Lung microvascular endothelial cell (primary cell): ENCODE results near the gene MBTPS1. TPM values are rescaled to one million over a fixed set of nuclear protein-coding genes. Genes with fewer than 3 reads are reported as not detected.

ENCODE experiments used
- DNase-seq, 2 donors: peaks; one replicate each; pipeline versions ENCODE4 v3.0.0 to v3.0.0-alpha.2; 2010; ENCODE audit warnings: low read depth in 2 of 2
- total RNA-seq: library from RNA; depleted of rRNA; stranded (reverse); fragments of >200 nt; gene quantifications from 2 replicates; pipeline ENCODE4 v1.2.1, GENCODE V29; 2014

MBTPS1 gene
- total RNA-seq, 1 donor from 2014 or later, result 106 TPM

DNA sequence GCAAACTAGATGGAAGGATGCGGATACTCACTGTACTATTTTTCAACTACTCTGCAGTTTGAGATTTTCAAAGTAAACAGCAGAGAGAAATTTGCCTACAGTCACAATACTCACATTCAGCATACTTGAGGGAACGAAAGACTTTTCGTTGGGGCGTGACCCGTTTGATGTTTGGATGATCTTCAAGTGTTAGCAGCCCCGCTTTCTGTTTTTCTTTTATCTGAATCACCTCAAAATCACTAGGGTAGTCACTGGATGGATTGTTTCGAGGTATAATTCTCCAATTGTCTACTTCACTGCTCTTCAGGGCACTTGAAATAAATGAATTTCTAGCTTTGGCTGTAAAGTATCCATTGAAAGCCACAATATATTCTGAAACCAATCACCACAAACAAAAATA lies 17.8 kb downstream of the MBTPS1 start:
- DNase-seq, result no peak

DNA sequence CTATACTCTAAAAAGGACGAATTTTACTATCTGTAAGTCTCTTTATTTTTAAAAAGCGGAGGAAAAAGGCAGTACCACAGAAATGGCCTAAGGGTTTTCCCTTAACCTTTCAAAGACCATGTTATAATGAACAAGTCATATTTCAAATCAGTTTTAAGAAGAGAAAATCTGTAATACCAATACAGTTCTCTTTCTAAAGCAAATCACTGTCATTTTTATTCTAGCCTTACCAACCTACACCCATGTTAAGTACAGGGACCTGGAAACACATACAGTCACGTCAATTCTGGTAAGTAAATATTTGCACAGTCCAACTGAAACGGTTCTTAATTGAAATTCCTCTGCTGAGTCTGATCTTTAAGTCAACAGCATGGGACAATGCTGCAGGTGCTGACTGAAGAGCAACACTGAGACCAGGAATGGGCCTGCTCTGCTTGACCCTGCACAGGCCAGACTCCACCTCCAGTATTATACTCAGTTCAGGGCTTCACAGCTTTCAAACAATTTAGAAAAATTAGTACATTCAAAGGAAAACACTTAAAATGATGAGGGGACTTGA lies 20.2 kb downstream of the MBTPS1 start:
- DNase-seq, result no peak

DNA sequence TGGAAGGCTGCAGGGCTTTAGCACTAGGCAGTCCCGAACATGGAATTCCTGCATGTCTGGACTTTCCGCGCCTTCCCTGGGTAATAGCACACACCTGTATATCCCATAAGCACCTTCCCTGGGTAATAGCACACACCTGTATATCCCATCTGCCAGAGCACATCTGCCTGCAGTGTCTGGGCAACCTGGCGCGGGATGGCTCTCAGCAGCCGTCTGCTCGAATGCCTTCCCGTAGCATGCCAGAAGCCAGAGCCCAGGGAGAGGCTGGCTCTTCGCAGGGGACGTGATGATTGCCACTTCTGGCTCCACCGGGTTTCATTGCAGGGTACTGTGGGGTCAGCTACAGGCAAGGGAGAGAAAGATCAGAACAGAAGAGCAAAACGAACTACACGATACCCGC lies 21.3 kb downstream of the MBTPS1 start:
- DNase-seq, result no peak

DNA sequence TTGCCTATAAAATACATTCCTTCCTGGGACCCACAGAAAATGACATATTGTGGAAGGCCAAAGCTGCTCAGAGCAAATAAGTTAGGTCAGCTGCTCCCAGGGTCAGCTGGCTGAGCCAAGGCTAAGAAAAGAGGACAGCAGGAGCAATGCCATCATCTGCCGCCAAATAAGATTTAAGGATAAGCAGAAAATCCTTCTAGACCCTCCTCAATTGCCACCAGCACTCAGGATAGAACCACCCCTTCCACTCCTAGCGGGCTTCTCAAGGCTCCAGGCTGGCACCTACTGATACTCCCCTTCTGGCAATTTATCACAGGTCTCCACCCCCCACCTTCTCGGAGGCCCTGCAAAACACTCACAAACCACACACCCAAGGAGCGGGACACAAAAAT lies 22.9 kb downstream of the MBTPS1 start:
- no peak for DNase-seq

DNA sequence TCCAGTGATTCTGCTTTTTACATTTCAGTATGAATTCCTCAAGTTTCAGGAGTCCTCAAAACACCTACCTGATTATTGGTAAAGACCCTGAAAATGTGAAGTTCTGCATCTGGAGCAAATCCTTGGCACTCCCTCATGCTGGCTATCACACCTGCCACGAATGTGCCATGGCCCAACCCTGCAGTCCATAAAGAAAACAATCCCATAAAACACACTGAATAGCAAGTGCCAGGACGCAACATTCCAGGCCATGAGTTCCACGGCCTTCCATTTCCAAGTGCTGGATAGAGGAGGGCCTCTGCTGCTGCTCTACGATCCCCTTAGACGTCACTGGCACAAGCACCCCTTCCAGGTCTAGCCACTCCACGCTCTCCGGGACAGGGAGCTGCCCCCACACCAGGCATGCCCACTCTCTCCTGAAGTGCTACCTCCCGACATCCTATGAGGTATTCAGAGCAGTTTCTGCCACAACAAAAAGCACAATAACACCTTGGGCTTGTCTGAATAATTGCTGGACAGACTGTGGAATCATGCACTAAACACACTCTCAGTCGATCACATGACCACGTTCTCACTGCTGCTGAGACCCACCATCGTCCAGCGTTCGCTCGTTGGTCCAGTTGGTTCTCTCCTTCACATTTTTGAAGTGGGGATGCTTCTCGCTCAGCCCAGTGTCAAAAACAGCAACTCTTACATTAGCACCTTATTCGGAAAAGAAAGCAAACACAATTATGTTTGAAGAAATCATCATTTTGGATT lies 23.4 kb downstream of the MBTPS1 start:
- no peak for DNase-seq

DNA sequence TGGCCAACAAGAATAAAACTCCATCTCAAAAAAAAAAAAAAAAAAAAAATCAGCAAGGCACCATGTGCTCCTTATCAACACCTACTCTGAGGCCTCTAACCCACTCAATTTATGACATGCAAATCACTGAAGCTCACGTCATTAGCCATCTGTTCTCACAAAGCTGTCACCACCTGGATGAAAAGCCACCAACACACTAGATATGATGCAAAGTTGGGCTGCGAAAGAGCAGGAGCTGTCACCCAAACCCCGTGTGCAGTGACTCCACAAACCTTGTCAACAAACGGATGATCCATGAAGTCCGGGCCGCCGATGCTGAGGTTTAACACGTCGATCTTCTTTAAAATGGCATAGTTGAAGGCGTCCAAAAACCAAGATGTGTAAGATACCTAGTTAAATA lies 25.3 kb downstream of the MBTPS1 start:
- DNase-seq, result no peak

DNA sequence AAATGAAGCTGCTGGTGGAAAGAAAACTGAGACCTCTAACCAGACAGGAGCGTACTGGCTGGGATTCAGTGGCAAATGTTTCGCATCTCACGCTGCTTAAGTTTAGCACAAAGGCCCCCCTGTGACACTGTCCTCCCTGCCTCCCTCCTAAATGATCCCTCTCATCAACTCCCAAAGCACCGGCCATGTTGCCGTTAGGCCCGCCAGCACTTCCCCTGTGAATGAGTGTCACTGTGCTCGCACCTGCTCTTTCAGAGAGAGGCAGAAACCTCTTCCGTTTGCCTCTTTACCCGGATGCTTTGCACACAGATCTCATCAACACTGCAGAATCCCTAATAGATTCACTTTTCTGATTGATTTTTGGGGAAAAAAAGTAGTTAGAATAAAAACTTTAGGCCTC lies 26.5 kb downstream of the MBTPS1 start:
- no peak for DNase-seq

DNA sequence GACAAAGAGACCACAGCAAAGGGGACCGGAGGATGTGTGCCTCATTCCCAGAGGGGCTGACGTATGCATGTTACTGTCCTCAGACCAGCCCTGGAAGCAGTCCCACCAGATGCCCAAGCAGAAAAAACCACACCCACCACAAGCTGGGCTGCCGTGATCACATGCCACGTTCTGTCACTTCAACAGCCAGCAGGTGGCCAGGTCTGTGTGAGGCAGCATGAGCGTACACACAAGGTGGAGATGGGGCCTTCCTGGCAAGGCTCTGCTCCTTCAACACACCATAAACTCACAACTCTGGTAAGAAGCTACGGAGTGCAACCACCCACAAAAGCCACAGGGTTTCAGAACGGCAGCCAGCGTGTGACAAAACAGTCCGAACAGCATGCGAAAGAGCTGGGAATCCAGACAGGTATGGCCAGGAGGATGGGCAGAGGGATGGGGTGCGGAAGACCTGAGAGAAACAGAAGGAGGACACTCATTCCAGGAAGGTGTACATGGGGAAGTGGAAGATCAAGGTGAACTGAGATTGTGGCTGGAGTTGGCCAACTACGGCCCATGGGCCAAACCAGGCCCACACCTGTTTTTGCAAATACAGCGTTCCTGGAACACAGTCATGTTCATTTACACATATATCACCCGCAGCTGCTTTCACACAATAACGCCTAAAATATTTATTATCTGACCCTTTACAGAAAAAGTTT lies 27.9 kb downstream of the MBTPS1 start:
- DNase-seq, result no peak

DNA sequence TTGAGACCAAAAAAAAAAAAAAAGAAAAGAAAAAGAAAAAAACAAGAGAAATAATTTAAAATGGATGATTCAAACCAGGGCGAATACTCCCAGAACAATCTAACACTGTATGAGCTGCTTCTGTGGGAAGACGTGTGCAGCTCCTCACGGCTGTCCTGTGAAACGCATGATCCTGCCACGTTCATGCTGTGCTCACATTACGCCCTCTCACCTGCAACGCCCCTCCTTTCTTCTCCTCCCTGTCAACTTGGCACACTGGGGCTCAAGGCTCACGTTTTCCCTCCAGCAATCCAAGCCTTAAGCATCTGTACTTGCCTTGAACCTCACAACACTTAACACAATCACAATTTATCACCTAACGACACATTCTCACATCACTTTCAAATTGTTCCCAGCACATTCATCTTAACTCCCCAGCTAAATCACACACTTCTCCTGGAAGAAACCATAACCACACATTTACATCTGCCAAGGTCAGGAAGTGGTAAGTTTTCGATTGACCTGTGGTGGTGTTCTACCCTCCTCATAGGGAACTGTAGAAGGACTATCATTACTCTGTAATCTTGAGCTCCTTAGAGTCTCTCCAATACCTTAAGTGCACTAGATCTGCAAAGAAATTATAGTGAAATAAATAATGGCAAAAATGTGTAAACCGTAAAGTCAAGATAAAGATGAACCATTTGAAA lies 29.1 kb downstream of the MBTPS1 start:
- no peak for DNase-seq

DNA sequence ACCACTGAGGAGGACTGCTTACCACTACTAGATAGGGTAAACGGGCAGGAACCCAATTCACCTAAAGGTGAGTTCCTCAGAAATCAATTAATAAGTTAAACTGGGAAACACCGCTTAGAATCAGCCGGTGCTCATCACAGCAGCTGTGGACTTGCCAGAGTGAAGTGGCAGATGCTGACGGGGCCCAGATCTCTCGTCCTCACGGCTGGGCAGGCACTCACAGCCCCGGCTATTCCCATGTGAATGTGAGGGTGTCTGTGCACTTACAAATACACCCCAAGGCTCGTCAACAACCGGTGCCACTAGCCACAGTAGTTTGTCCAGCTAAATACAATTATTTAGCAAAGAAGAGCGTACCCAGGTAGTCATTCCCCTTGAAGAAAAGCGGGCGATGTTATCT lies 29.7 kb downstream of the MBTPS1 start:
- DNase-seq, result no peak

DNA sequence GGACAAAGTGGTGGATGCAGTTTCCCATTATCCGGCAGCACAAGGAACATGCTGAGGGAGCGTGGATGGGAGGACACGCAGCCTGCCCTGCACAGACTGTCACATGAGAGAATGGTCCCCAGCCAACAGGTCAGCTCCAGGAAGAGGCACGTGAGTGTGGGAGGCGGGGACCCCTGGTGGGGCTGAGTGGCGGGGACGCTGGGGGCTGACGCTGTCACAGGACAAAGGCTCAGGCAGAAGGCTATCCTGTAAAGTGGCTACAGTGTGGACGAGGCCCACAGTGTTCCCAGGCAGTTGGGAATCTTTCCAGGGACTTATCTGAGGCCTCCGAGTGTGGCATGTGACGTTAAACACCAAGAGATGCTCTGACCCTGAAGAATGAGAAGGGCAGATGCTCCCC lies 30.4 kb downstream of the MBTPS1 start:
- DNase-seq, result no peak

DNA sequence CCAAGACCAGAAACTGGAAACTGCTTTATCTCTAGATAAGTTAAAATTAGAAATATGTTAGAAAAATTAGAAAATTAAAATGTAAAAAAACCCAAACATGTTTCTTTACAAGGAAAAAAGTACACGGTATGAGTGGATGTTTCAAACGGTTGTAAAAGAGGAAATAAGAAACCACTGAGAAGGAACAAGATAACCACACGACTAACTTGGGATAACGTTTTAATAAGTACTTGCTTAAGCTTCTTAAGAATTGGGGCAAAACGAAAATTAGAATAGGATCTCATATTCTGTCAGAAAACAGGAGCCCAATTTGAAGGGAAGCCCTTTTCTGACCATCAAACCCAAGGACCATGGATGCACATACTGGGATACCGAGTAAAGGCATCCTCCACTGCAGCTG lies 31.0 kb downstream of the MBTPS1 start:
- no peak for DNase-seq

DNA sequence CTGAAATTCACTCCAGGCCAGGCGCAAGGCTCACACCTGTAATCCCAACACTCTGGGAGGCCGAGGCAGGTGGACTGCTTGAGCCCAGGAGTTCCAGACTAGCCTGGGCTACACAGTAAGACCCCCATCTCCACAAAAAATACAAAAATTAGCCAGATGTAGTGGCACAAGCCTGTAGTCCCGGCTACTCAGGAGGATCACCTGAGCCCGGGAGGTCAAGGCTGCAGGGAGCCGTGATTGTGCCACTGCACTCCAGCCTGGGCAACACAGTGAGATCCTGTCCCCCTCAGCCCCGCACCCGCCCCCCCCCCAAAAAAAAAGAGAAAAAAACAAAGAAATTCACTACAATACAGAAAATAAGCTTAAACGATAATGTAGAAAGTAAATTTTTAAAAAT lies 31.5 kb downstream of the MBTPS1 start:
- DNase-seq, result no peak

DNA sequence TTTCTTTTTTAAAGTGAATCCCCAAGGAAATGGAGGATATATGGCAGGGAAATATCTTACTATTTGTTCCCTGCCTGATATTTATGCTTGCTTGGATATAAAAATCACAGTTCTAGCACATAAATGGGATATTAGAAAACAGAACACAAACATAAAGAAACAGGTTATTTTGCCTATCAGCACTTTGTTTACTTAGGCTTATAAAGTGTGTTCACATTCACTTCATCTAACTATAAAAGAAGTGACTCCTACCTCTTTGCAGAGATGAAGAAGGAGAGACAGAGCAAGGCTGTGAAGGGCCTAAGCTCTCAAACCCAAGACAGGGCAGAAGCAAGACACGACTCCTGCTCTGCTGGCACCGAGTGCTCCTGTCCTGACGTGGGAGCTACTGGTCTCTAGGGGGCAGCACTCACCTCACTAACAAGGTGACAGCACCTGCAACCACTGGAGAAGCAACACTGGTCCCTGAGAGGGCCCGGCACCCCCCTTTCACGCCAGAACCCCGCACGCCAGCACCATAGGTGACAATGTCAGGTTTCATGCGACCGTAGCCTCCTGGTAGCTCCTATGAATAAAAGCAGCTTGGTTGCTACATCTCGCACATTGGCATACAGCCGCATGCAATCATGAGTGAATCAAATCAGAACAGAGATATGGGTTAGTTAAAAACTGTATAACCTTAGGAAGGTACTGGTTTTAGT lies 32.0 kb downstream of the MBTPS1 start:
- peak; percentile 74 to 85 for DNase-seq

DNA sequence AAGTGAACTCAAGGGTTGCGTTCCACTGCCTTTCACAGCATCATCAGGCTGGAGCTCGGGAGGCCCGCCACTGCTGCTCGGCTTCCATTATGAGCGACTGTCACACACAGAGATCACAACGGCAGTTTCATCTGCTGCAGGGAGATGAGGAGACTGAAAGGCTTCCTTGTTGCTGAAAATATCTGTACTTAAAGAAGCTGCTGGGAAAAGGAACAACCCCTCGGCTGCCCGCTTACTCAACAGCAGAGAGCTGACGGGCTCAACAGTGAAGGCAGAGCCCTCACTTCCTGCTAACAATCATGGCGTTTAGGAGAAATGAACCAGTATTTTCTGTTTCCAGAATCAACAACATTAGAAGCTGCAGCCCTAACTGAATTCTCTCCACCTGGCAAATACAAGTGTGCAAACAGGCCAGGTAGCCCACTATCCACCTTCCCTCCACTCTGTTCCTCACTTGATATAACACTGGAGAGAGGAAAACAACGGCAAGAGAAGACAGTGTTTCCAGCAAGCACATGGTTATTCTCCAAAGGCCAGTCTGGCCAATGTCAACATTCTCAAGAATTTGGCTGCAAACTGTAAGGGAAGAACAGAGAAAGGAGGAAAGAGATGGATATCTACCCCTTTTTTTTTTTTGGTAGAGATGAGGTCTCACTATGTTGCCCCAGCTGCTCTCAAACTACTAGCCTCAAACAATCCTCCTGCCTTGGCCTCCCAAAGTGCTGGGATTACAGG lies 33.7 kb downstream of the MBTPS1 start:
- DNase-seq, result no peak

DNA sequence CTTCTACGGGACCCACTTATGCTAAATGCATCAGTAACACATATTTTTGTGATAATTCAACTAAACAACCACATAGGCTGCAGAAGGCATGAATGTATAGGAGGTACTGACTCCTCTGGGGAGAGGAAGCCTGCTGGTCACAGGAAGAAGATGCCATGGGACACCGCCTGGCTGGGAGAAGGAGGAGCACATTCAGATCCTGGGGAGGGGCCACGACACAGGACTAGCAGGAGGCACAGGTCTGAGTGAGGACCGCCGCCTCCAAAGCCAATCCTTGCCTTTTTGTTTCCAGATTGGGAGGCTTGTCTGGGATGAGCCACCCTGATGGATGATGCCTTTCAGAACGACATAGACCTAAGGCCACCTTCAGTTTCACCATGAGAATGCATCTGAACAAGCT lies 34.6 kb downstream of the MBTPS1 start:
- no peak for DNase-seq

DNA sequence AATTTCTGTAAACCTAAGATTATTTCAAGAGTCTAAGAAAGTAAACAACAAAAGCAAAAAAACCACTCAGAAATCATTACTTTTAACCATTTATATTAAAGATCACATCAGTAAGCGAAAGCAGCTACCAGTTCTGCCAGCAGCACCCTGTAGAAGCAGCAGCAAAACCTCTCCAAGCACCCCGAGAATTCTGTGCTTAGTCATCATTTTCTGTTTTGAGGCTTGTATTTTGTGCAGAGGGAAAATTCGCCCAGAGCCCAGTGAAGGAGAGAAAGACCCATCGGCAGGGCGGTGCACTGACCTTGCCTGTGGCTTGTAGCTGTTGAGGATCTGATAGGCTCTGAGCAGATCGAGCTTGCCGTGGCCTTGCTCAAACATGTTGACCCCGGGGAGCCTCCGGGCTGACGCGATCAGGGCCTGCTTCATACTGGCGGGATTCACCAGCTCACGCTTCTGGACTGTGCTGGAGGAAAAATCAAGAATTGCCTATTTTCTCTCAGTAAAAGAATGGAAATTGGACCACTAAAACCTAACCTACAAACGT lies 35.2 kb downstream of the MBTPS1 start:
- DNase-seq, result no peak

DNA sequence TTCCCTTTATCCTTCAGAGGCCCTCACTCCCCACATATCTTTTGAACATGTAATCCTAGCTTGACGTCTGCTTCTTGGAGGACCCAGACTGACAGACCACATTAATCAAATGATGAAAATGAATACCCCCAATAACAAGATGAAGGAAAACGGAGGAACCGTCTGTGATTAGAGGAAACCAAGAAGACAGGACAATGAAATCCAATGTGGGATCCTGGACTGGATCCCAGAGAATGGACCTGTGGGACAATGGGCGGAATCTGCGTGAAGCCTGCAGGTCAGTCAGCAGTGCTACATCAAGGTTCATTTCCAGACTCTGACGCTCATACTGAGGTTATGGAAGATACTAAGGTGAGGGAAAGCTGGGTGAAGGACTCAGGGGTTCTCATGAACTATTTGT lies 35.9 kb downstream of the MBTPS1 start:
- DNase-seq, result peak in 1 of 2 donors; percentile 50

DNA sequence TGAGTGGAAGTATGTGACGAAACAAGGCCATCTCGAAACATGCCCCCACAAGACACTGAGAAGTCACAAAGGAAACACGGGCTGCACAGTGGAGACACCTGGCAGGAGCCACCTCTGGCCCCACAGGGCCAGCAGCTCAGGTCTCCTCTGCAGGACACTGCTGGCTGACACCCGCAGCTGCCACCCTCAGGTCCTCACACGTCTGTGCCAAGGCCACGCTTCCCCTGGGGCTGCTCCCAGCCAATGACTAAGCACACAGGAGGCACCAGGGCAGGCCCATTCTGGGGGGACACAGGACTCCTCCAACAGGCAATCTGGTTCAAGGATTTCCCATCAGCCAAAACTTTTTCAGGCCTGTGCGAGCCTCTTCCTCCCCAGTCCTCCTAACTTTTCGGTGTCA lies 36.4 kb downstream of the MBTPS1 start:
- DNase-seq, result peak in 1 of 2 donors; percentile 32

DNA sequence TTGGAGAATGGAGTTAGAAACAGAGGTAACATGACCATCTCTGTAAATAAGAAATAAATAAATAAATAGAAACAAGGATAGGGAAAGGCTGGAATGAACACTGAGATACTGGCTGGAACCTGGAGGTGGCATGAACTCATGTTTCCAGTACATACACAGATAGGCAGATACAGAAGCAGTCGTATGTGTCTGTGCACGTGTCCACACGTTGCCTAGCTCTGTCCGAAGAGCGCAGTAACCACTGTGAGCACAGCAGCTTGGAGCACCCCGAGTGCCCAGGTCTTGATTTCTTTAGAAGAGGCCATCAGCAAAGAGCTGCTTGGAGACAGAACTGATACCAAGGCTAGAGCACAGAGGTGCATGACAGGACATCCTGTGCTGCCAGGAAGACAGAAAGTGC lies 37.1 kb downstream of the MBTPS1 start:
- DNase-seq, result no peak

DNA sequence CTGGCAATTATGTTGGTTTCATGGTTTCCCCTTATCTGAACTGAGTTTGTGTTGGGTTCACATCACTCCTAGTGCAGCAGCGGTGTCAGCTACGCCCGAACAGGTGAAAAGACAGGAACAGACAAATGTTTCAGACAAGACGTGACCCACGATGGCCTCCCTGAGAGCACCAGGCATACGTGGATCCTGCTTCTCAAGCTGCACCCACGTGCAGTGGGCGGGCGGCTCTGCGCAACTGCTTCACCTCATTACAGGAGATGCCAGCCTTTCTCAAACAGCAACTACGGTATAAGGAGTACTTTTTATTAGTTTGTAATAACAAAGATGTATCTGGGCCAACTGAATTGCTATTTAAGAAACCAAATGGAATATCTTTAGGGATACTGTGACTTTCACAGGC lies 41.4 kb downstream of the MBTPS1 start:
- no peak for DNase-seq
